Glomerular visceral epithelial cell (primary cell): ENCODE data around the gene DDC.
"Not testable (repeated sequence)": the region's sequence is repeated elsewhere in the genome, so short reads cannot be mapped to it uniquely, and the experiment has no call there.

Experiments
- DNase-seq: peaks from one replicate; pipeline ENCODE4 v3.0.0-alpha.2; 2016; ENCODE audit errors: extremely low spot score

Gene DDC

GRCh38 chr7:50528266-50529092 is 36.7 kb downstream of the DDC start:
- DNase-seq = no peak

- DNase-seq = not testable (repeated sequence)
Observed at GRCh38 chr7:50519350-50519749, 45.9 kb downstream of the DDC start.

GRCh38 chr7:50513166-50513871 is 51.9 kb downstream of the DDC start:
- no peak for DNase-seq

- DNase-seq = no peak
Observed at GRCh38 chr7:50512384-50512783, 52.8 kb downstream of the DDC start.

- no peak for DNase-seq
Observed at GRCh38 chr7:50509459-50509858, 55.7 kb downstream of the DDC start.

GRCh38 chr7:50508471-50508943 is 56.7 kb downstream of the DDC start:
- no peak for DNase-seq

- no peak for DNase-seq
Observed at GRCh38 chr7:50507898-50508470, 57.2 kb downstream of the DDC start.

GRCh38 chr7:50505553-50506210 is 59.5 kb downstream of the DDC start:
- DNase-seq = no peak

DNA sequence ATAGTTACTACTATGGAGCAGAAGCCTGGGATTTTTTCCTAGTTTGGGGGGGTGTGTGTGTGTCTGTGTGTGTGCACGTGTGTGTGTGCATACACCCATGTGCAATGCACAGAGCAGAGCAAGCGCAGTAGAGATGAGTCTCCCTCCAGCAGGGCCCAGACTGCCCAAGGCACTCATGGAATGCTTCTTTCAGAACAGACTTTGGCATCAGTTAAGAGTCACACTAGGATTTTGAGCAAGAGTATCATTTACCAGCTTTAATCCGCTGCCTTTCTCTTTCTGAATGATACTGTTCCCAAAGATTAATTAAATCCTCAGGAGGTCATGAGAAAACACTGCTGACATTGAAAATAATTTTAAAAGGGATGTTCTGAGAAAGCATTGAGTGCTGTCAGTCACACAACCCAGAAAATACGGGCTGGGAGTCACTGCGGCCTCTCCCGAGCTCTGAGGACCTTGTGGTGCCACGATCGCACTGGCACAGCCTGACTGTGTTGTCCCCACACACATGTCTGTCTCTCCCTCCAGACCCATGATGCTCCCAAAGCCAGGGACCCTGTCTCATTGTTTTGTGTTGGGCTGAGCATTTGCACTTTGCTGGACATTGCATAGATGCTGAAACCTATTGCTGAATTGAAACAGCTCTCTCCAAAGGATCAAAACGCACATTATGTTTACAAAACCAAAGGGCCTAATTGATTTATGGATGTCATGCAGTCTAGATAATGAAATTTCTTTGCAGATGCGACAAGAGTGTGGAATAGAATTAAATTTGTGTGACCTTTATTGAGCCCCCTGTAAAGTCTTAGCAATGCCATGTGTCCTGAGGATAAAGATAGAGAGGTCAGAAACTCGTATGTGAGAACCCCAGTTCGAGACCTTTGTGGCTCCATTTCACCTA is 60.3 kb downstream of the DDC start:
- no peak for DNase-seq

- DNase-seq = peak; percentile 16
Observed at GRCh38 chr7:50502947-50503346, 62.3 kb downstream of the DDC start.

GRCh38 chr7:50502001-50502684 is 63.1 kb downstream of the DDC start:
- DNase-seq = peak; percentile 76

DNA sequence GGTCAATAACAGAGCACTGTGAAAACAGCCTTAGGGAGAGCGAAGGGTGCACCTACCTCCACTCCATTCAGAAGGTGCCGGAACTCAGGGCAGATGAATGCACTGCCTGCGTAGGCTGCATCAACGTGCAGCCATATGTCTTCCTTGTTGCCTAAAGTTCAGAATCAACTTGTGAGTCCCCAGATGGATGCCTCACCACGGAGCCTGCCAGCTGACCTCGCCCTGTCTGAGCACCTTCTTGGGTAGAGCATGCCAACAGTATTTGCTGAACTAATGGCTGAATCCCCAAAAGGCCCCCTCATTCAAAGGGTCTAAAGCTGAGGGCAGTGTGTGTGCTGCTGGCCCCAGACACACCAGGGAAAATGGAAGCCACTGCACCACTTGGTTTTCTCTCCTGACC is 66.1 kb downstream of the DDC start:
- no peak for DNase-seq

DNA sequence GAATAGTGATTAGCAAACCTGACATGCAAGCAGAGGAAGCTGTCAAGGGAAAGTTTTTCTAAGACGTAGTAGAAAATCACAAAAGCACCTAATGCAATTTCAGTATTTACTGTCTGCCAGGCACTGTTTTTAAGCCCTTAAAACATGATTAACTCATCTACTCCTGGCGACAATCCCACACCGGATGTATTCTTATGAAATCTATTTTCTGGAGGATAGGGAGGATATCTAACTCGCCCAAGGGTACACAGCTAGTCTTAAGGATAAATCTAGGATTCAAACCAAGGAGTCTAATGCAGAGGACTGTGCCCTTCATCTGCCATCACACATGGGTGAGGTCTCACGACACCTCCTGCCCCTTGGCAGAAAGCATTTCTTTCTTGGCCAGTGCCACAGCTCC is 67.2 kb downstream of the DDC start:
- DNase-seq = no peak

GRCh38 chr7:50497068-50497642 is 68.0 kb downstream of the DDC start:
- no peak for DNase-seq

DNA sequence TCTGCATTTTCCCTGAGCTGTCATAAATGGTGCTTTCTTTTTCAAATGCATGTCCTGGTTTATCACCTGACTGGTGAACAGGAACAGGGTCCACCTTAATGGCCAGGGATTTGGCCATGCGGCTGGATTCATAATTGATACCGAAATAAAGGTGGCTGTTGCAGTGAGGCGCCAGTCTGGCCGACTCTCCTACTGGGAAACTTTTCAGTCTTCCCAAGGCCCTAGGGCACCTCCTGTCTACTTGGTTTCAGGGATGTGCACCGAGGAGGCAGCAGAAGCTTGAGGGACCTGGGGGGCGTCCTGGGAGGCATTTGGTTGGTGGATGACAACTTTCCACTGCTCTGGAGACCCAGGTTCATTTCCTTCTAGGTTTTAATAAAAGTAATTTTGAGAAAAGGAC is 68.6 kb downstream of the DDC start:
- DNase-seq = no peak

DNA sequence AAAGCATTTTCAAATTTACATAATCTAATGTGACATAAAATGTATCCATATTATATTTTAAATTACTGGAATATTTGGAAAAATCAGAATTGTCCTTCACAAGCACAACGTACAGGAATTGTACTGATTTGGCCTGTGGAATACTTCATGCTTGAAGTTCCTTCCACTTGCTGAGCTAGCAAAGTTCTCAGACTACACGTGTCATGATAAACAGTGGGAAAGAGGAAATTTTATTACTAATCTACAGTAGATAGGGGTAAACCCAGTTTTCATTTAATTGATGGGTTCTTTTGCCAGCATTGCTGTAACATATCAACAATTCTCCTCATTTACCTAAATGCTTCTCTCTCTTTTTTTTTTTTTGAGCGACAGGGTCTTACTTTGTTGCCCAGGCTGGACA is 69.5 kb downstream of the DDC start:
- DNase-seq = no peak

GRCh38 chr7:50492770-50493519 is 72.3 kb downstream of the DDC start:
- DNase-seq = no peak

DNA sequence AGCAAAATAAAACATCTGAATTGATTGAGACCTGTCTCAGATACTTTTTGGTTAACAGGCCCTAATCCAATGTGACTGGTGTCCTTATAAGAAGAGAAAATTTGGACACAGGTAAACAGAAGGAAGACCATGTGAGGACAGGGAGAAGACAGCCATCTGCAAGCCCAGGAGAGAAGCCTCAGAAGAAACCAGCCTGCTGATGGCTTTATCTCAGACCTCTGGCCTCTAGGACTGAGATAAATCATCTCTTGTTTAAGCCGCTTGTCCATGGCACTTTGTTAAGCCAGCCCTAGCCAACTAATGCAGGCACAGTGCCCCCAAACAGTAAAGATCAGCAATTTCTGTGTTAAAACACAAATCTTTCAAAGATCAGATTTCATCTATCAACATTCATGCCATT is 73.3 kb downstream of the DDC start:
- DNase-seq = no peak

DNA sequence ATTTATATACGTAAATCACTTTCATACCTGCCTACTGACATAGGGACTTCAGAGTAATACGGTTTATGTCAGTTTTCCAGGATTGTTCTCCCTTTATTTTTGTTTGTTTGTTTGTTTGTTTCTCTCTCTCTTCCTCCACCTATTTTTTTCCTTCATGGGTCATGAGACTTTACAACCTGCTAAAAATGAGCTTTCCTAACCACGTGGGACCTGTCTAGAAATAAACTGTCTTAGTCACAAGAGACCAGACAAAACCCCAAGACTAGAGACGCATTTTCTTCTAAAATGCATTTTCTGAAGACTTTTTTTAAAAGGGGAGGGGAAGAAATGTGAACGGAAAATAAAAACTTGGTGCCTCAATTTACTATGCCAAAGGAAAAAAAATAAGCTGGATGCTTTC is 74.0 kb downstream of the DDC start:
- DNase-seq = no peak

- no peak for DNase-seq
Observed at GRCh38 chr7:50488379-50488778, 76.8 kb downstream of the DDC start.
